Memory B cell (primary cell): ENCODE results near the gene SLC25A1.
A peak's percentile ranks its signal among the peaks of the same experiment; 100 is the strongest.
"Not testable (repeated sequence)": the region's sequence is repeated elsewhere in the genome, so short reads cannot be mapped to it uniquely, and the experiment has no call there.

Source experiments
- ATAC-seq: fragments of 150-1000 bp; cut with Tn5 transposase; 2 replicates; pipeline ENCODE4 v1.10.0; 2021; ENCODE audit warnings: low read depth, mild to moderate bottlenecking, moderate library complexity
- DNase-seq, 2 donors: peaks; one replicate each; pipeline ENCODE4 v3.0.0; 2022; ENCODE audit warnings: low spot score in 2 of 2
- H3K27ac Mint-ChIP-seq: one replicate; pipeline ENCODE4 v1.8.0; 2022; ENCODE audit warnings: mild to moderate bottlenecking, moderate library complexity, mixed read lengths
- H3K27me3 Mint-ChIP-seq: one replicate; pipeline ENCODE4 v1.8.0; 2022; ENCODE audit warnings: mixed read lengths
- H3K36me3 Mint-ChIP-seq: one replicate; pipeline ENCODE4 v1.8.0; 2022; ENCODE audit warnings: mild to moderate bottlenecking, mixed read lengths
- H3K4me1 Mint-ChIP-seq: one replicate; pipeline ENCODE4 v1.8.0; 2022; ENCODE audit warnings: mixed read lengths
- H3K4me3 Mint-ChIP-seq: one replicate; pipeline ENCODE4 v1.8.0; 2022; ENCODE audit warnings: mild to moderate bottlenecking, moderate library complexity, mixed read lengths
- H3K9me3 Mint-ChIP-seq: one replicate; pipeline ENCODE4 v1.8.0; 2022; ENCODE audit warnings: mixed read lengths

Gene SLC25A1

DNA sequence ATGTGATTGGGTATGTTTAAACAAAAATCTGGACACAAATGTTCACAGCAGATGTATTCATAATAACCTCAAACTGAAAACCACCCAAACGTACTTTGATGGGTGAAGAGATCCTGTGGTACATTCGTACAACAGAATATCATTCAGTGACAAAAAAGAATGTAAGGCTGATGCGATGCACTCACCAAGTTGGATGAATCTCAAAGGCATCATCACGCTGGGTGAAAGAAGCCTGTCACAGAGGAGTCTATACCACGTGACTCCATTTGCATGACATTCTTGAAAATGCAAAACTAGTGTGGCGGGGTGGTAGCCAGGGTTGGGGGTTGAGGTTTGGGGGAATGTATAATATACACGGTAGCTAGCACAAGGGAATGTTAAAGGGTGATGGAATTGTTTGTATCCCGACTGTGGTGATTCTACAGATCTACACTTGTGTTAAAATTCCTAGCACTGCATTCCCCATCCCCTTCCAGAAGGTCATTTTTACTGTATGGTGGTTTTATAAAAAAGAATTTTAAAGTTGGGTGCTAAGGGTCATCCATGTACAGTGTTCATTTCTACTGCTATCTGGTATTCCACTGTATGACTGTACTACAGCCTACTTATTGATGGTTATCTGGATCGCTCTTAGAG lies 35.0 kb upstream of the SLC25A1 start:
- peaks cover 13% of the 10 kb centered on the region for H3K4me1 Mint-ChIP-seq
- H3K4me3 Mint-ChIP-seq, result no peak overlapping the region
- H3K27ac Mint-ChIP-seq, result no peak overlapping the region
- peaks cover 2% of the 10 kb centered on the region for H3K36me3 Mint-ChIP-seq
- ATAC-seq (peak; percentile 53), DNase-seq (no peak)
- H3K27me3 Mint-ChIP-seq, result peaks cover 14% of the 10 kb centered on the region
- no peaks in the 10 kb centered on the region for H3K9me3 Mint-ChIP-seq

DNA sequence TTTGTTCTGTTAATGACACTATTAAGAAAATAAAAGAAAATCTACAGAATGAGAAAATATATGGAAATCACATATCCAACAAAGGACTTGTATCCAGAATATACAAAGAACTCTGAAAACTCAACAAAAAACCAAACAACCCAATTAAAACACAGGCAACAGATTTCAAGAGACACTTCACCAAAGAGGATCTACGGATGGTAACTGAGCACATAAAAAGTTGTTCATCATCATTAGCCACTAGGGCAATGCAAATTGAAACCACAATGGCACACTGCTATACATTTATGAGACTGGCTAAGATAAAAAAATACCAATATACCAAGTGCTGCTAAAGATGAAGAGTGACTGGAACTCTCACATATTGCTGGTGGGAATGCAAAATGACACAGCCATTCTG lies 34.5 kb upstream of the SLC25A1 start:
- H3K4me1 Mint-ChIP-seq, result peaks cover 13% of the 10 kb centered on the region
- no peak for DNase-seq

DNA sequence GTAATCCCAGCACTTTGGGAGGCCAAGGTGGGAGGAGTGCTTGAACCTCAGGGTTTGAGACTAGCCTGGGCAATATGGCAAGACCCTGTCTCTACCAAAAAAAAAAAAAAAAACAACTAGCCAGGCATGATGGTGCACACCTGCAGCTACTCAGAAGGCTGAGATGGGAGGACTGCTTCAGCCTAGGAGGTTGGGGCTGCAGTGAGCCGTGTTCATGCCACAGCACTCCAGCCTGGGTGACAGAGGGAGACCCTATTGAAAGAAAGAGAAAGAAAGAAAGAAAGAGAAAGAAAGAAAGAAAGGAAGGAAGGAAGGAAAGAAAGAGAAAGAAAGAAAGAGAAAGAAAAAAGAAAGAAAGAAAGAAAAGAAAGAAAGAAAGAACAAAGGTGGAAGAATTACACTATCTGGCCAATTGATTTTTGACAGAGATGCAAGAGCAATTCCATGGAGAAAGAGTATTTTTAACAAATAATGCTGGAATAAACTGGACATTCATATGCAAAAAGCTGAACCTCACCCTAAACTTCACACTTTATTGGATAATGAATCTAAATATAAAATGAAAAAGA lies 33.9 kb upstream of the SLC25A1 start:
- H3K4me1 Mint-ChIP-seq, result peaks cover 11% of the 10 kb centered on the region
- no peak for ATAC-seq
- H3K4me3 Mint-ChIP-seq, result no peak overlapping the region
- peaks cover 19% of the 10 kb centered on the region for H3K27me3 Mint-ChIP-seq
- peaks cover 2% of the 10 kb centered on the region for H3K36me3 Mint-ChIP-seq
- no peaks in the 10 kb centered on the region for H3K9me3 Mint-ChIP-seq
- DNase-seq, result no peak
- H3K27ac Mint-ChIP-seq, result no peak overlapping the region

More for the DNA sequence above, 34.5 kb upstream of the SLC25A1 start:
- Mint-ChIP-seq H3K4me3 (no peak overlapping the region), H3K36me3 (peaks cover 2% of the 10 kb centered on the region), H3K27me3 (peaks cover 17% of the 10 kb centered on the region), H3K9me3 (no peaks in the 10 kb centered on the region), H3K27ac (no peak overlapping the region)
- ATAC-seq, result peak; percentile 38

DNA sequence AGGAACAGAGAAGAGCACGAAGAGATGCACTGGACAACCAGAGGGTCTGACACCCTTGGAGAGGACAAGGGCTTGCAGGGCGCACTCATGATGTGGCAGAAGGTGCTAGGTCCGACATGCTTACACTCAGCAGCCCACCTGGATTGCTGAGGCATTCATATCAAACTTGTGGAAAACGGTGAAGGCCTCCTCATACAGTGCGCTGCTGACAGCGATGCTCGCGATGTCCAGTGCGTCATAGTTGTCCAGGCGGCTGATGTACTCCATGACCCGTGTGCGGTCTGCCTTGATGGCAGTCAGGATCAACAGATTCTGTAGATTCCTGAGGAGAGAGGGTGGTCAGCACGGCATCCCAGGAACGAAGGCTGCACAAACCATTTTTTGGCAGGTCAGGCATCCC lies 31.7 kb upstream of the SLC25A1 start:
- ATAC-seq, result no peak
- no peak for DNase-seq
- no peak overlapping the region for H3K27ac Mint-ChIP-seq
- no peak overlapping the region for H3K4me3 Mint-ChIP-seq
- H3K27me3 Mint-ChIP-seq, result peaks cover 19% of the 10 kb centered on the region
- peaks cover 11% of the 10 kb centered on the region for H3K4me1 Mint-ChIP-seq
- no peaks in the 10 kb centered on the region for H3K9me3 Mint-ChIP-seq
- peaks cover 2% of the 10 kb centered on the region for H3K36me3 Mint-ChIP-seq

DNA sequence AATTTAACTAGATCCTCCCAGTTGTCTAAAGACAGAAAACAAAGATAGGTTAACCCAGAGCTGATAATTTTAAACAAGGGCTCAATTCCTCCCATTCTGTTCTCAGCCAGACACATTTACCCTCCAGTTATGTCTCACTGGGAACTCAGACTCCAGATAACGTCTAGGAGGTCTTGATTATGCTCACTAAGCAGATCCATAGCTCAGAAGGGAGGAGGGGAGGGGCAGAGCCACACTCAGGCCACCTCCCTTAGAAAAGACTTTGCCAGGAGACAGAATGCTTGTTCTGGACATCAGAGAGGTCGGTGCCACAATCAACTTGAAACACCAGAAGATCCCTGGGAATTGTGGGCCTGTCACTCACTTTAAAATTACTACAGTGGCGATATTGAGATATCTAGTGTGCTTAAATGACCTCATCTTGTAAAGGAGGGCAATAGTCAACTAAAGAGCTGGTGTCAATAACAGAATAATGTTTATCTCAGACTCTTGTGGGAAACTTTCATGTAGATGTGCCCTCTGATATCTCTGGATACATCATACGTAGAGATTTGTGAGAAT lies 29.8 kb upstream of the SLC25A1 start:
- Mint-ChIP-seq H3K4me3 (no peak overlapping the region), H3K36me3 (peaks cover 2% of the 10 kb centered on the region), H3K4me1 (peaks cover 8% of the 10 kb centered on the region), H3K9me3 (no peaks in the 10 kb centered on the region), H3K27me3 (peaks cover 28% of the 10 kb centered on the region), H3K27ac (no peak overlapping the region)
- DNase-seq (no peak), ATAC-seq (no peak)

DNA sequence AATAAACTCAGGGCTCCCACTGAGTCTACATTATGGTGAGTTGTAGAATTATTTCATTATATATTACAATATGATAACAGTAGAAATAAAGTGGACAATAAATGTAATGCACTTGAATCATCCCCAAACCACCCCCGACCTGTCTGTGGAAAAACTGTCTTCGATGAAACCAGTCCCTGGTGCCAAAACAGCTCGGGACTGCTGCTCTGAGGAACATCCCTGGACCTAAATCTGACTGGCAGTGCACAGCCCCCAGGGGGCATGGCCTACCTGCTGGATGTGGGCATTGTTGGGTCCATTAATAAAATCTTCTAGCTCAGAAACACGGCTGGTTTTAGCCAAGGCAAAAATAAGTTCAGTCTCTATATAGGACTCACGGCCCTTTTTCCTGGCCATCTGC lies 29.3 kb upstream of the SLC25A1 start:
- ATAC-seq, result no peak
- DNase-seq, result no peak
- peaks cover 4% of the 10 kb centered on the region for H3K4me1 Mint-ChIP-seq
- H3K27ac Mint-ChIP-seq, result no peak overlapping the region
- H3K9me3 Mint-ChIP-seq, result no peaks in the 10 kb centered on the region
- peaks cover 28% of the 10 kb centered on the region for H3K27me3 Mint-ChIP-seq
- no peak overlapping the region for H3K4me3 Mint-ChIP-seq
- H3K36me3 Mint-ChIP-seq, result peaks cover 2% of the 10 kb centered on the region

DNA sequence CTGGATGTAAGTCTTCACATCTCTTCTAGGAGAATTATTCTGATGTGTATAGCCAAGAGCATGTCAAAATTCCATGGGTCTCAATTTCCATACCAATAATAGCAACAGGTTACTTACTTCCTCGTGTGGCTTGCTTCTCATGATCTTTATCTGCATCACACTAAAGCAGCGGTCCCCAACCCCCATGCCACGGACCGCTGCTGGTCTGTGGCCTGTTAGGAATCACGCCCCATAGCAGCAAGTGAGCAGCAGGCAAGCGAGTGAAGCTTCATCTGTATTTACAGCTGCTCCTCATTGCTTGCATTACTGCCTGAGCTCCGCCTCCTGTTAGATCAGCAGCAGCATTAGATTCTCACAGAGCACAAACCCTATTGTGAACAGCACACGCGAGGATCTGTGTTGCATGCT lies 28.9 kb upstream of the SLC25A1 start:
- H3K27me3 Mint-ChIP-seq, result peaks cover 30% of the 10 kb centered on the region
- DNase-seq (no peak), ATAC-seq (no peak)
- H3K4me1 Mint-ChIP-seq, result peaks cover 2% of the 10 kb centered on the region
- H3K9me3 Mint-ChIP-seq, result peaks cover 2% of the 10 kb centered on the region
- H3K36me3 Mint-ChIP-seq, result peaks cover 2% of the 10 kb centered on the region
- H3K4me3 Mint-ChIP-seq, result no peak overlapping the region
- no peak overlapping the region for H3K27ac Mint-ChIP-seq

DNA sequence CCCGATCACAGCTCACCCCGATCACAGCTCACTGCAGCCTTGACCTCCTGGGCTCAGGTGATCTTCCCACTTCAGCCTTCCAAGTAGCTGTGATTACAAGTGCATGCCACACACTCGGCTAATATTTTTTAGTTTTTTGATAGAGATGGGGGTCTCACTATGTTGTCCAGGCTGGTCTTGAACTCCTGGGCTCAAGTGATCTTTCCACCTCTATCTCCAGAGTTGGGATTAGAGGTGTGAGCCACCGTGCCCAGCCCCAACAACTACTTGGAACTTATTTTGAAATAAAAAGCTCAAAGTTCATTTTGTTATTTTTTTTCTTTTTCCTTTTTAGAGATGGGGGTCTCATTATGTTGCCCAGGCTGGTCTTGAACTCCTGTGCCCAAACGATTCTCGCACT lies 27.8 kb upstream of the SLC25A1 start:
- ATAC-seq (no peak), DNase-seq (no peak)
- H3K9me3 Mint-ChIP-seq, result peaks cover 2% of the 10 kb centered on the region
- no peaks in the 10 kb centered on the region for H3K4me1 Mint-ChIP-seq
- peaks cover 2% of the 10 kb centered on the region for H3K36me3 Mint-ChIP-seq
- peaks cover 30% of the 10 kb centered on the region for H3K27me3 Mint-ChIP-seq
- H3K4me3 Mint-ChIP-seq, result no peak overlapping the region
- no peak overlapping the region for H3K27ac Mint-ChIP-seq

DNA sequence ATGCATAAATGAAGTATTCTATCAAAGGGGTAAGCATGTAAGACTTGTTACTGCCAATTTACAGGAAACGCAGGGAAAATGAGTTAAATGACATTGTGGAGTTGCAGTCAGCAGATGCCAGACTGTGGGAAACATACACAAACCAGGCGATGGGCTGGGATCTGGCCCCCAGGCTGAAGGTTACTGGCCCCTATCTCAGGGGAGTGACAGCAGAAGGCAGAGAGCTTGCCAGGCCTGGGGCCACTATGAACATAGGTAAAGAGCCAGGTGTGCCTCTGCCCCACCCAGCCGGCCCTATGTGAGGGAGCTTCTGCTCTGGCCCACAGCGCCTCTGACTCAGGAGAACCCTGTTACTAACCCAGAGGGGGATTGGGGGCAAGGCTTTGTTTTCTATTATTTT lies 26.1 kb upstream of the SLC25A1 start:
- DNase-seq, result no peak
- peaks cover 2% of the 10 kb centered on the region for H3K36me3 Mint-ChIP-seq
- no peaks in the 10 kb centered on the region for H3K4me1 Mint-ChIP-seq
- peaks cover 2% of the 10 kb centered on the region for H3K9me3 Mint-ChIP-seq
- ATAC-seq, result no peak
- no peak overlapping the region for H3K4me3 Mint-ChIP-seq
- peaks cover 26% of the 10 kb centered on the region for H3K27me3 Mint-ChIP-seq
- H3K27ac Mint-ChIP-seq, result no peak overlapping the region

DNA sequence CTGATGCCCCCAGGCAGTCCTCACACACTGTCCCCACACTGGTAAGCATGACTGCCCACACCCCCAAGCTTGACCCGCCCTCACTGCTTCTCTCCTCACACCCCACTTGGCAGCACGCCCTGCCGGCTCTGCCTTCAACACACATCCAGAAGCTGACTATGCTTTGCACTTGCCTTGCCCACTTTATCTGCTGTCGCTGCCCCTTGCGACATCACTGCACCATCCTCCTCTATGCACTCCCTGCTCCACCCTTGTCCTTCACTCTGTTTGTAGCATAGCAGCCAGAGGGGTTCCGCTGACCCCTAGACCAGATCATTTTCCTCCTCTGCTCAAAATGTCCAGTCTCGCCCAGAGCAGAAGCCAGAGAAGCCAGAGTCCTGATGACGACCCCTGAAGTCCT lies 25.3 kb upstream of the SLC25A1 start:
- Mint-ChIP-seq H3K9me3 (peaks cover 2% of the 10 kb centered on the region), H3K36me3 (no peaks in the 10 kb centered on the region), H3K27me3 (peaks cover 18% of the 10 kb centered on the region), H3K4me3 (no peak overlapping the region), H3K4me1 (no peaks in the 10 kb centered on the region), H3K27ac (no peak overlapping the region)
- ATAC-seq (no peak), DNase-seq (no peak)

DNA sequence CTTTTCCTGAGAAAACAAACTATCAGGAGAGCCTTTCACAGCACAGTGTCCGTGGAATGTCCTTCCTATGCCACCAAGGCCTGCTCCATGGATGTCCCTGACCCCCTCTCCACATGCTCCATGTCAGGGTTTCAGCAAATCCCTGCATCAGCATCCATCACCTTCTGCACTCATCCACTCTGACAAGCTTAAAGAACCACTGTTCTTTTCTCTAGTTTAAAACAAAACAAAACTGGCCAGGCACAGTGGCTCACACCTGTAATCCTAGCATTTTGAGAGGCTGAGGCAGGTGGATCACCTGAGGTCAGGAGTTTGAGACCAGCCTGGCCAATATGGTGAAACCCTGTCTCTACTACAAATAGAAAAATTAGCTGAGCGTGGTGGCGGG lies 24.3 kb upstream of the SLC25A1 start:
- ATAC-seq, DNase-seq, H3K36me3 Mint-ChIP-seq, H3K4me3 Mint-ChIP-seq, H3K4me1 Mint-ChIP-seq, H3K9me3 Mint-ChIP-seq, H3K27ac Mint-ChIP-seq: not testable (repeated sequence)
- H3K27me3 Mint-ChIP-seq, result peaks cover 19% of the 10 kb centered on the region

DNA sequence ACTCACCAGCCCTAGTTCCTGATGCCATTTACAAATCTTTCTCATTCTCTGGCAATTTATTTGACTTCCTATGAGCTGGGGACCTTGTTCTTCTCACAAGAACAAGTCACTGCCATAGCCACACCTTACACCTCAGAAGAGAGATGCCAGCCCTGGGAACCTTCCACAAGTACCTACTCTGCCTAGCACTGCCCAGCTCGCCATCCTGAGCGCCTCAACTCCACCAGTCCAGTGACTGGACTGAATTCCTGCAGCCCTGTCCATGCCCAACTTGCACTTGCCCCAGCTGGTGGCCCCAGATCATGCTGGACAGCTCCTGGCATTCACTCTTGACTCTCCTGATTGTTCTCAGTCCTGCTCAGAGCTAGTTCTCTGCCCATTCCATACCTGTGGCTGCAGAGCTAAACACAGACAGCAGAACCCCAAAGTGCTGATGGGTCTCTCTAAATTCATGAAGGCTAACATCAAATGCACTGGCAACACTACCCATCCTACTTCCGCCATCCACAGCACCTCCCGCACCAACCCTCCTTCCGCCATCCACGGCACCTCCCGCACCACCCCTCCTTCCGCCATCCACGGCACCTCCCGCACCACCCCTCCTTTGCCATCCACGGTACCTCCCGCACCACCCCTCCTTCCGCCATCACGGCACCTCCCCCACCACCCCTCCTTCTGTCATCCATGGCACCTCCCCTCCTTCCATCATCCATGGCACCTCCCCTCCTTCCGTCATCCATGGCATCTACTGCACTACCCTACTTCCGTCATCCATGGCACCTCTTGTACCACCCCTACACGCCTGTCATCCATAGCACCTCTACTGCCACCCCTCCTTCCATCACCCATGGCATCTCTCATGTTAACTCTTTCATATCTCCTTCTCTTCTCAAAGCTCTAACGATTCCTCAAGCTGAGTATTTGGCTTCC lies 23.6 kb upstream of the SLC25A1 start:
- Mint-ChIP-seq H3K27ac (no peak overlapping the region), H3K36me3 (no peaks in the 10 kb centered on the region), H3K9me3 (peaks cover 2% of the 10 kb centered on the region), H3K4me3 (no peak overlapping the region), H3K27me3 (peaks cover 15% of the 10 kb centered on the region), H3K4me1 (no peaks in the 10 kb centered on the region)
- ATAC-seq (no peak), DNase-seq (no peak)

DNA sequence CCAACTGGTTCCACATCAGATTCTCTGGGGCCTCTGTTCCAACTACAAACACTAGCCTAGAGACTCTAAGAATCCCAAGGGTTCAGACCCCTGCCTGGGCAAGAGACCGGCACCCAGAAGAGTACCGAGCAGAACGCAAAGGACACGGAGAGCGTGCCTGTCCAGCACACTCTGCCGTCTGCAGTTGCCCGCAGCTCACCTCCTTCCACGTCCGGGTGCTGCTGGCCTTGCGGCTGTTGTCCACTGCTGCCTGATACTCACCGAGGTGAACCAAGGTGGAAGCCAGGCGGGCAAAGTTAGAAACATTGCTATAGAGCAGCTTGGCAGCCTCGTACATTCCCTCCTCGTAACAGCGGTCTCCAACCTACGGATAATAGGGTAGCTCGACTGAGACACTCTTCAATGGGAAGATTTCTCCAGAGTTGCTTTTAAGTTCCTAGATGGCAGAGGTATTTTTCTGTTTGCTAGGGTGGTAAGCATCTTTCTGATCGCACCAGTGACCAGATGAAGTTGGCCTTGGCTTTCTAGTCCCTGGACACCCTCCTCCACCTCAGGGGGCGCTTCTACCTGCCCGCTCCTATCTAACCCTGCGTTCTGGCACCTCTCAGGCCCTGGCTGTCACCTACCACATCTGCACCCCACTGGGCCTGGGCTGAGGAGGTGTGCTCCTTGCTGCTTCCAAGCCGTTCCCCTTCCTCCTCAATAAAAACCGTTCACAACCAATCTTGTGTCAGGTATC lies 22.8 kb upstream of the SLC25A1 start:
- Mint-ChIP-seq H3K9me3 (peaks cover 2% of the 10 kb centered on the region), H3K27ac (no peak overlapping the region), H3K4me1 (no peaks in the 10 kb centered on the region), H3K36me3 (no peaks in the 10 kb centered on the region), H3K27me3 (peaks cover 15% of the 10 kb centered on the region), H3K4me3 (no peak overlapping the region)
- no peak for ATAC-seq
- no peak for DNase-seq

DNA sequence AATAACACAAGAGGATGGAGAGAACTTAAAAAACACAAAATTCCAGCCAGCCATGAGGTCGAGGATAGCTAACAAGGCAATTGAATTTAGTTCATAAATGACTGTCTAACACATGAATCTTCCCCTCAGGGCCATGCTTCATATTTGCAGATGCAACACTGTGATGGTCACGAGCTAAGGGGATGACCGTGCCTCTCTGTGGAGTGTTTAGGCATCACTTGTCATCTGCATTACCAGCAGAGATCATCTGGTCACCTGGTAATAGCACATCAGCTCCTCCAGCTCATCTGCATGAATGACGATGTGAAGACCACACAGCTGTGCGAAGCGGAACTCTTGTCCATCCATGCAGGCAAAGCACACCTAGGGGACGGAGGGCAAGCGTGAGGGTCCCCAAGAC lies 20.9 kb upstream of the SLC25A1 start:
- Mint-ChIP-seq H3K4me3 (no peak overlapping the region), H3K9me3 (peaks cover 2% of the 10 kb centered on the region), H3K27ac (no peak overlapping the region), H3K36me3 (no peaks in the 10 kb centered on the region), H3K4me1 (peaks cover 13% of the 10 kb centered on the region), H3K27me3 (peaks cover 15% of the 10 kb centered on the region)
- ATAC-seq (no peak), DNase-seq (no peak)
